Ovary (tissue), 3 donors: ENCODE results near the gene SSPN.

Experiments used
- POLR2A ChIP-seq: fragments of 450-650 bp; IDR thresholded peaks from one replicate; pipeline ENCODE4 v1.6.1; 2017; ENCODE audit warnings: antibody characterized with exemption, mild to moderate bottlenecking, moderate library complexity
- TF ChIP-seq, protein P1 (sequence below), 3 donors: fragments of 450-650 bp in 2 of 3; fragments of 200-600 bp in 1 of 3; IDR thresholded peaks; one replicate each; pipeline versions ENCODE4 v1.5.1 to v1.8.0; 2016 to 2022; ENCODE audit warnings: antibody characterized with exemption in 3 of 3, mild to moderate bottlenecking in 1 of 3
- donor health status: DM: no; HTN: no; CAD: no.

DNA sequence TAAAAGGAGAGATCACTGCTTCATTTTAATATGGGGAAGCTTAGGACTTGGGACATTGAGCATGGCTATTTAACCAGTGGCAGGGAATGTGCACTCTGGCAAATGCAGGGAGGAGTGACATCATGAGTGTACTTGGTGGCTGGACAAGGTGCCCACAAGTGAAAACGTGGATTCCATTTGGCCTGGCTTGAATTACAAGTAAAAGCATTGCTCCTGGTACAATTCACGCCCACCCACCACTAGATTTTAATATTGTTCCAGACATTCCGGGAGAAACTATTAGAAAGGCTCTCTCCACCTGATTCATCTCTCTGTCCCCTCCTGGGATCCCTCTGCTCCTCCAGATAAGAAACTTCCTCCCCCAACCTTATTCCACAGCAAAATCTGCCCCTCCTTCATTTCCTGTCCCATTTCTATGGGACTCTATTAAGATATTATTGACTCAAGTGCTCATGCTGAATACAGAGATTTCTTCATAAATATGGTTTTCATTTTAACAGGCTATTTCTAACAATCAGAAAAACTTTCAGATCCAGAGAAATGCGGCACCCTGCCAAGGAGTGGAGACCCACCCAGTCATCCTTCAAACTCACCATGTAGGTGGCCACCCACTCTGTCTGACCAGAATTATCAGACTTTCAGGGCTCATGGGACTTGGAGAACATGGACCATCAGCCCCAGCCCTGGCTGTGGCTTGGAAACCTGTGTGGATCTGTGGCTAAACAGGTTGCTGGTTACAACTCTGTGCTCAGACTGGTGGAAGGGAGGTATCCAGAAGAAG, 43.2 kb downstream of the SSPN start:
- TF ChIP-seq, protein P1, sequence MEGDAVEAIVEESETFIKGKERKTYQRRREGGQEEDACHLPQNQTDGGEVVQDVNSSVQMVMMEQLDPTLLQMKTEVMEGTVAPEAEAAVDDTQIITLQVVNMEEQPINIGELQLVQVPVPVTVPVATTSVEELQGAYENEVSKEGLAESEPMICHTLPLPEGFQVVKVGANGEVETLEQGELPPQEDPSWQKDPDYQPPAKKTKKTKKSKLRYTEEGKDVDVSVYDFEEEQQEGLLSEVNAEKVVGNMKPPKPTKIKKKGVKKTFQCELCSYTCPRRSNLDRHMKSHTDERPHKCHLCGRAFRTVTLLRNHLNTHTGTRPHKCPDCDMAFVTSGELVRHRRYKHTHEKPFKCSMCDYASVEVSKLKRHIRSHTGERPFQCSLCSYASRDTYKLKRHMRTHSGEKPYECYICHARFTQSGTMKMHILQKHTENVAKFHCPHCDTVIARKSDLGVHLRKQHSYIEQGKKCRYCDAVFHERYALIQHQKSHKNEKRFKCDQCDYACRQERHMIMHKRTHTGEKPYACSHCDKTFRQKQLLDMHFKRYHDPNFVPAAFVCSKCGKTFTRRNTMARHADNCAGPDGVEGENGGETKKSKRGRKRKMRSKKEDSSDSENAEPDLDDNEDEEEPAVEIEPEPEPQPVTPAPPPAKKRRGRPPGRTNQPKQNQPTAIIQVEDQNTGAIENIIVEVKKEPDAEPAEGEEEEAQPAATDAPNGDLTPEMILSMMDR (IDR thresholded peaks at IDR 0.05) = no peak
- TF ChIP-seq POLR2A = no peak
